Breast epithelium (tissue), 3 donors: ENCODE results near the gene WDFY2.

Experiments used
- POLR2A ChIP-seq: fragments of 450-650 bp; IDR thresholded peaks from one replicate; pipeline ENCODE4 v1.6.1; 2016; ENCODE audit warnings: antibody characterized with exemption, mild to moderate bottlenecking, moderate library complexity
- POLR2AphosphoS5 ChIP-seq, 3 donors: sonication (generic); formaldehyde crosslinking; IDR thresholded peaks; one replicate each; pipeline ENCODE4 v1.6.1; 2017; ENCODE audit warnings: antibody characterized with exemption in 3 of 3
- TF ChIP-seq, protein P1 (sequence below), 3 donors: fragments of 450-650 bp; IDR thresholded peaks; one replicate each; pipeline ENCODE4 v1.5.1; 2016 to 2017; ENCODE audit warnings: antibody characterized with exemption in 3 of 3, mild to moderate bottlenecking in 3 of 3, moderate library complexity in 3 of 3

DNA sequence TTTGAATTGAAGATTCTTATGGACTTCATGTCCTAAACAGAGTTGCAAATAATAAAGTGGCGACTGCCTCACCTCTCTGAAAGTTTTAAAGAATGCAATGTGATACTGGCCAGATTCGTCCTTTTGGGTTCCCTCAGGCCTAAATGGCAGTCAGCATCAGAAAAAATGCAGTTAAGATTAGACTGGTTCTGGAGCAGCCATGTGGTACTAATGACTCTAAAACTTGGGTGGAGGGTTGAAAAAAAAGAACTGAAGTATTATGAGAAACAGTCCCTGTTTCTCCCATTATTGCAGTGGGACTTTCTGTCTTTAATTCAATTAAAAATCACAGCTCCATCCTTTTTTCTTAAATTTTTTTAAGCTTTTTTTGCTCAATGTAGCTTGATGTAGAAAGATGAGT lies 37.3 kb downstream of the WDFY2 start:
- TF ChIP-seq, protein P1, sequence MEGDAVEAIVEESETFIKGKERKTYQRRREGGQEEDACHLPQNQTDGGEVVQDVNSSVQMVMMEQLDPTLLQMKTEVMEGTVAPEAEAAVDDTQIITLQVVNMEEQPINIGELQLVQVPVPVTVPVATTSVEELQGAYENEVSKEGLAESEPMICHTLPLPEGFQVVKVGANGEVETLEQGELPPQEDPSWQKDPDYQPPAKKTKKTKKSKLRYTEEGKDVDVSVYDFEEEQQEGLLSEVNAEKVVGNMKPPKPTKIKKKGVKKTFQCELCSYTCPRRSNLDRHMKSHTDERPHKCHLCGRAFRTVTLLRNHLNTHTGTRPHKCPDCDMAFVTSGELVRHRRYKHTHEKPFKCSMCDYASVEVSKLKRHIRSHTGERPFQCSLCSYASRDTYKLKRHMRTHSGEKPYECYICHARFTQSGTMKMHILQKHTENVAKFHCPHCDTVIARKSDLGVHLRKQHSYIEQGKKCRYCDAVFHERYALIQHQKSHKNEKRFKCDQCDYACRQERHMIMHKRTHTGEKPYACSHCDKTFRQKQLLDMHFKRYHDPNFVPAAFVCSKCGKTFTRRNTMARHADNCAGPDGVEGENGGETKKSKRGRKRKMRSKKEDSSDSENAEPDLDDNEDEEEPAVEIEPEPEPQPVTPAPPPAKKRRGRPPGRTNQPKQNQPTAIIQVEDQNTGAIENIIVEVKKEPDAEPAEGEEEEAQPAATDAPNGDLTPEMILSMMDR (IDR thresholded peaks at IDR 0.05): no peak
- TF ChIP-seq POLR2A: no peak
- no peak for TF ChIP-seq POLR2AphosphoS5 (IDR thresholded peaks at IDR 0.05)
